MM.1S (cell line): ENCODE results near the gene CELF4.

Source experiments
- DNase-seq: peaks from one replicate; pipeline ENCODE4 v3.0.0-alpha.2; 2015
- H2AFZ ChIP-seq: fragments of 300-600 bp; sonication (generic); 2 replicates; pipeline ENCODE4 v1.6.0; 2016; ENCODE audit warnings: antibody characterized with exemption, low read length
- H3F3A ChIP-seq: fragments of 300-600 bp; sonication (generic); 2 replicates; pipeline ENCODE4 v1.6.1; 2016; ENCODE audit warnings: mild to moderate bottlenecking, antibody characterized with exemption, low read length, moderate library complexity, mixed read lengths; ENCODE audit not compliant: insufficient read depth
- H3K27ac ChIP-seq: fragments of 300-600 bp; sonication (generic); 2 replicates; pipeline ENCODE4 v1.5.1; 2016; ENCODE audit warnings: mild to moderate bottlenecking, low read length
- H3K27me3 ChIP-seq: fragments of 300-600 bp; sonication (generic); replicated peaks from 2 replicates; pipeline ENCODE4 v1.6.0; 2016; ENCODE audit warnings: low read length; ENCODE audit not compliant: insufficient read depth
- H3K36me3 ChIP-seq: fragments of 300-600 bp; sonication (generic); replicated peaks from 2 replicates; pipeline ENCODE4 v1.6.1; 2016; ENCODE audit warnings: mild to moderate bottlenecking, low read length, mixed read lengths; ENCODE audit not compliant: insufficient read depth
- H3K4me1 ChIP-seq: fragments of 300-600 bp; sonication (generic); 2 replicates; pipeline ENCODE4 v1.6.1; 2016; ENCODE audit warnings: low read length, mixed read lengths
- H3K4me2 ChIP-seq: fragments of 300-600 bp; sonication (generic); 2 replicates; pipeline ENCODE4 v1.6.0; 2016; ENCODE audit warnings: low read depth, low read length
- H3K4me3 ChIP-seq: fragments of 300-600 bp; sonication (generic); 2 replicates; pipeline ENCODE4 v1.5.1; 2016; ENCODE audit warnings: low read length, mixed read lengths
- H3K79me2 ChIP-seq: fragments of 300-600 bp; sonication (generic); 2 replicates; pipeline ENCODE4 v1.6.1; 2016; ENCODE audit warnings: mixed run types, low read length, mixed read lengths
- H3K9ac ChIP-seq: fragments of 300-600 bp; sonication (generic); 2 replicates; pipeline ENCODE4 v1.6.1; 2016; ENCODE audit warnings: low read length, mixed read lengths
- H3K9me2 ChIP-seq: fragments of 300-600 bp; sonication (generic); replicated peaks from 2 replicates; pipeline ENCODE4 v1.6.1; 2016; ENCODE audit warnings: mild to moderate bottlenecking, low read length, mixed read lengths; ENCODE audit not compliant: insufficient read depth
- H3K9me3 ChIP-seq: fragments of 300-600 bp; sonication (generic); replicated peaks from 2 replicates; pipeline ENCODE4 v1.6.1; 2016; ENCODE audit warnings: mild to moderate bottlenecking, low read length, mixed read lengths; ENCODE audit not compliant: insufficient read depth
- H4K20me1 ChIP-seq: fragments of 300-600 bp; sonication (generic); 2 replicates; pipeline ENCODE4 v1.6.1; 2016; ENCODE audit warnings: mild to moderate bottlenecking, low read length, moderate library complexity, mixed read lengths; ENCODE audit not compliant: insufficient read depth
- EZH2 ChIP-seq: fragments of 300-600 bp; sonication (generic); optimal IDR thresholded peaks from 2 replicates; pipeline ENCODE3; 2017; ENCODE audit warnings: low read depth, mild to moderate bottlenecking, antibody characterized with exemption, low read length, mixed read lengths
- EZH2phosphoT487 ChIP-seq: fragments of 300-600 bp; sonication (generic); IDR thresholded peaks from 2 replicates; pipeline ENCODE4 v1.6.1; 2018; ENCODE audit warnings: antibody characterized with exemption, low read length
- TF ChIP-seq, protein P1 (sequence below): fragments of 300-600 bp; sonication (generic); IDR thresholded peaks from 2 replicates; pipeline ENCODE4 v1.5.1; 2016; ENCODE audit warnings: antibody characterized with exemption, low read length, mixed read lengths

Gene CELF4

DNA sequence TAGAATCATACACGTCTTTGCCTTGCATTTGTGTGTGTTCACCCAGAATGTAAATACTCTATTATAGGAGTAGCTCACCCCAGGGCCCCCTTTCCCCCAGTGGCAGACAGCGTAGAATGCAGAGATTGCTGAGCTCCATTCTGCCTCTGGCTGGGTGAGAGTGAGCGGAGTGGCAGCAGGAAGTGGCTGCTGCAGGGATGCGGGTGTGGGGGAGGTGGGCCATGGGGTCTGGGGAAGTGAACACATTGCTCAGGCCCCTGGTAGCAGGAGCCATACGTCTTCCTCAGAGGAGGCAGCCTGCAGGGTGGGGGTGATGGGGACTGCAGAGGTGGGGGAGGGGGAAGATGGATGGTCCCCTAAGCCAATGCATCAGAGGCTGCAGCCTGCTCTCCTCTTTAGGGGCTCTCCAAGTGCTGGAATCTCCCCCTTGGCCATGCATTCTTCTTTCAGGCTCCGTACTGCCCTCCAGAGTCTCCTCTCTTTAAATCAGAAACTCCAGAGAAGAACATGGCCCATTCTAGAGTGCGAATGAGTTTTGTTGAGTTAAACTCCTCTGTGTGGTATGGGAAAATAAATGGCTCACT, 72.2 kb downstream of the CELF4 start:
- H2AFZ ChIP-seq, result no peak overlapping the region
- H3K4me3 ChIP-seq, result no peak overlapping the region
- H3K36me3 ChIP-seq, result no peaks in the 10 kb centered on the region

DNA sequence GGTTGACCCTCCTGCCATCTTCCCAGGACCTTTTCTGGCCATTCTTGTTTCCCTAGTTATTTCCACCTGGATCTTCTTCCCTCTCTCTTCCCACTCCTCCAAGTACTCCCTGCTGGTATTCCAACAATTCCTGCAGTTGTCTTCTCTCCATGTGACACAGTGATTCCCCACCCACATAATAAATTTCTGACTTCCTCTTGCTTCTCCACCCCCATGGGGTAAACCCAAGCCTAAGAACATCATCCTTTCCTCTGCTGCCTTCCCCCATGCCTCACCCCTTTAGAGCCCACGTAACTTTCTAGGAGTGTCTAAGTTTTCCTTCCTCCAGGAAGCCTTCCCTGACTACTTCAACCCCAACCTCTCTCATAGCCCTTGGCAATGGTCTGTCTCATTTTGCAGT, 72.6 kb downstream of the CELF4 start:
- no peak overlapping the region for H3K4me3 ChIP-seq
- no peak for DNase-seq
- TF ChIP-seq, protein P1, sequence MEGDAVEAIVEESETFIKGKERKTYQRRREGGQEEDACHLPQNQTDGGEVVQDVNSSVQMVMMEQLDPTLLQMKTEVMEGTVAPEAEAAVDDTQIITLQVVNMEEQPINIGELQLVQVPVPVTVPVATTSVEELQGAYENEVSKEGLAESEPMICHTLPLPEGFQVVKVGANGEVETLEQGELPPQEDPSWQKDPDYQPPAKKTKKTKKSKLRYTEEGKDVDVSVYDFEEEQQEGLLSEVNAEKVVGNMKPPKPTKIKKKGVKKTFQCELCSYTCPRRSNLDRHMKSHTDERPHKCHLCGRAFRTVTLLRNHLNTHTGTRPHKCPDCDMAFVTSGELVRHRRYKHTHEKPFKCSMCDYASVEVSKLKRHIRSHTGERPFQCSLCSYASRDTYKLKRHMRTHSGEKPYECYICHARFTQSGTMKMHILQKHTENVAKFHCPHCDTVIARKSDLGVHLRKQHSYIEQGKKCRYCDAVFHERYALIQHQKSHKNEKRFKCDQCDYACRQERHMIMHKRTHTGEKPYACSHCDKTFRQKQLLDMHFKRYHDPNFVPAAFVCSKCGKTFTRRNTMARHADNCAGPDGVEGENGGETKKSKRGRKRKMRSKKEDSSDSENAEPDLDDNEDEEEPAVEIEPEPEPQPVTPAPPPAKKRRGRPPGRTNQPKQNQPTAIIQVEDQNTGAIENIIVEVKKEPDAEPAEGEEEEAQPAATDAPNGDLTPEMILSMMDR, result no peak
- TF ChIP-seq EZH2phosphoT487 (no peak), EZH2 (no peak)
- no peak overlapping the region for H3K4me2 ChIP-seq
- no peaks in the 10 kb centered on the region for H3K9me3 ChIP-seq
- no peak overlapping the region for H3K9ac ChIP-seq
- H3K4me1 ChIP-seq, result no peaks in the 10 kb centered on the region
- no peak overlapping the region for H3K27ac ChIP-seq
- H3K27me3 ChIP-seq, result peaks cover 22% of the 10 kb centered on the region
- no peaks in the 10 kb centered on the region for H3F3A ChIP-seq
- H3K36me3 ChIP-seq, result no peaks in the 10 kb centered on the region
- H2AFZ ChIP-seq, result no peak overlapping the region
- H3K9me2 ChIP-seq, result no peaks in the 10 kb centered on the region
- no peaks in the 10 kb centered on the region for H3K79me2 ChIP-seq
- H4K20me1 ChIP-seq, result no peaks in the 10 kb centered on the region

More for the DNA sequence above, 72.2 kb downstream of the CELF4 start:
- Histone ChIP-seq H3K4me2 (no peak overlapping the region), H3K4me1 (no peaks in the 10 kb centered on the region), H3K27me3 (peaks cover 22% of the 10 kb centered on the region), H3K9me2 (no peaks in the 10 kb centered on the region), H4K20me1 (no peaks in the 10 kb centered on the region), H3K9ac (no peak overlapping the region), H3F3A (no peaks in the 10 kb centered on the region), H3K9me3 (no peaks in the 10 kb centered on the region), H3K79me2 (no peaks in the 10 kb centered on the region), H3K27ac (no peak overlapping the region)
- TF ChIP-seq EZH2phosphoT487, result no peak
- TF ChIP-seq EZH2, result no peak
- TF ChIP-seq, protein P1, result no peak
- no peak for DNase-seq

DNA sequence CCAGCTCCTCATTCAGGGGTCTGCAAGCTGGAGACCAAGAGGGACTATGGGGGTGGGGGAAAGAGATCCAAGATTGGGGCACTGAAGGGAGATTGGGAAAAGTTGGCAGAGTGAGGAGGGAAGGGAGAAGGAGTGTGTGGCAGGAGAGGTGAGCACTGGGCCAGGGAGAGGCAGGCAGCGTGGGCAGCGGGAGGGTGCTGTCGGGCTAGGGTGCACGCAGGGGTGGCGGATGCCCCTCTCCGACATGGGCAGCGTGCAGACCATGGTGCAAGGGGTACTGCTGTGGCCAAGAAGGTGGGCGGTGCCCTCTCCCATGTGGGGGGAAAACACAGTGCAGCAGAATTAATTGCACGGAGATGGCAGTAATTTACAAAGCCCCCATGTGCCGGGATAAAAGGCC, 74.1 kb downstream of the CELF4 start:
- no peaks in the 10 kb centered on the region for H3K36me3 ChIP-seq
- DNase-seq, result no peak
- H3K4me3 ChIP-seq, result no peak overlapping the region
- H3K79me2 ChIP-seq, result no peaks in the 10 kb centered on the region
- peaks cover 22% of the 10 kb centered on the region for H3K27me3 ChIP-seq
- no peaks in the 10 kb centered on the region for H3K4me1 ChIP-seq
- no peaks in the 10 kb centered on the region for H3F3A ChIP-seq
- no peaks in the 10 kb centered on the region for H3K9me2 ChIP-seq
- no peaks in the 10 kb centered on the region for H3K9me3 ChIP-seq
- H3K4me2 ChIP-seq, result no peak overlapping the region
- no peaks in the 10 kb centered on the region for H4K20me1 ChIP-seq
- H3K9ac ChIP-seq, result no peak overlapping the region
- no peak overlapping the region for H2AFZ ChIP-seq
- TF ChIP-seq EZH2 (no peak), EZH2phosphoT487 (no peak)
- TF ChIP-seq, protein P1, result no peak
- no peak overlapping the region for H3K27ac ChIP-seq
